ENCODE data around the gene BCAT1. TPM values are rescaled to one million over a fixed set of nuclear protein-coding genes. Genes with fewer than 3 reads are reported as not detected.
"Not testable (repeated sequence)": the region's sequence is repeated elsewhere in the genome, so short reads cannot be mapped to it uniquely, and the experiment has no call there.

The BCAT1 gene
- total RNA-seq, 6 experiments from 2014 or later, result 0.86 to 6.0 (median 2.7) TPM

DNA sequence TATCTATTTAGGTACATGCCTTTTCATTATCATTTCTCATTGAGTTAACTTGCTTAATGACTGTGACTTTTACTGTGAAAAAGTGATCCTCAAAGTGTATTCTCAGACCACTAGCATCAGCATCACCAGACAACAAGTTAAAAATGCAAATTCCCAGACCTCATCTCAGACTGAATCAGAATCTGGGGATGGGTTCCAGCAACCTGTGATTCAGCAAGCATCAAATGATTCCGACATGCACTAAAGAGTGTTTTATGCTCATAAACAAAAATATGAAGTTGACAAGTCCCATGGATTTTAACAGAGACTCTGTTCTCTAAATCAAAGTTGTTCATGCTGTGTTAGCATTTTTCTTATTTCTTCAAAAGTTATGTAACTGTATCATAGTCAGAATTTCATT is 130.6 kb downstream of the BCAT1 start:
- ATAC-seq (no peak), DNase-seq (no peak)
- no peaks in the 10 kb centered on the region for H3K27me3 ChIP-seq
- WGBS (ENCODE audit: insufficient coverage, low coverage, low lambda C conversion rate, missing lambda C conversion rate), result 73% methylated on average over 1 of the region's 1 CpG
- no peak for TF ChIP-seq POLR2A (IDR thresholded peaks at IDR 0.05)
- TF ChIP-seq, protein P1, sequence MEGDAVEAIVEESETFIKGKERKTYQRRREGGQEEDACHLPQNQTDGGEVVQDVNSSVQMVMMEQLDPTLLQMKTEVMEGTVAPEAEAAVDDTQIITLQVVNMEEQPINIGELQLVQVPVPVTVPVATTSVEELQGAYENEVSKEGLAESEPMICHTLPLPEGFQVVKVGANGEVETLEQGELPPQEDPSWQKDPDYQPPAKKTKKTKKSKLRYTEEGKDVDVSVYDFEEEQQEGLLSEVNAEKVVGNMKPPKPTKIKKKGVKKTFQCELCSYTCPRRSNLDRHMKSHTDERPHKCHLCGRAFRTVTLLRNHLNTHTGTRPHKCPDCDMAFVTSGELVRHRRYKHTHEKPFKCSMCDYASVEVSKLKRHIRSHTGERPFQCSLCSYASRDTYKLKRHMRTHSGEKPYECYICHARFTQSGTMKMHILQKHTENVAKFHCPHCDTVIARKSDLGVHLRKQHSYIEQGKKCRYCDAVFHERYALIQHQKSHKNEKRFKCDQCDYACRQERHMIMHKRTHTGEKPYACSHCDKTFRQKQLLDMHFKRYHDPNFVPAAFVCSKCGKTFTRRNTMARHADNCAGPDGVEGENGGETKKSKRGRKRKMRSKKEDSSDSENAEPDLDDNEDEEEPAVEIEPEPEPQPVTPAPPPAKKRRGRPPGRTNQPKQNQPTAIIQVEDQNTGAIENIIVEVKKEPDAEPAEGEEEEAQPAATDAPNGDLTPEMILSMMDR (IDR thresholded peaks at IDR 0.05), result no peak
- H3K4me1 ChIP-seq, result no peaks in the 10 kb centered on the region
- no peaks in the 10 kb centered on the region for H3K36me3 ChIP-seq
- intact Hi-C loops (cut with DNase I), result no loop called here
- H3K9me3 ChIP-seq, result no peaks in the 10 kb centered on the region
- H3K4me3 ChIP-seq, result no peak overlapping the region
- no peak overlapping the region for H3K27ac ChIP-seq

DNA sequence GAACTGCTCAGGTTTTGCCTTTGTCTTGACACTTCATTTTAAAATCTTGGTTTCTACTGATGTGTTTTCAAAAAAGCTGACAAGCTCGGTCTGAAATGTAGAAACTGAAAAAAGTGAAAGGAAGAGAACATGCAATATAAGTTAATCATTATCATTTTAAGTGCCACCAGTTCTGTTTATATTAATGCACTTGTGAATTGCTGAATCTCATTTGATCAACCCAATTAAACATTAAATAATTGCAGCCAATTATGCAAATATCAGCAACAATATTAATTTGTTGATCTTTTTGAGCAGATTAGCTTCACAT is 133.8 kb downstream of the BCAT1 start:
- TF ChIP-seq POLR2A (IDR thresholded peaks at IDR 0.05), result no peak
- TF ChIP-seq, protein P1 (IDR thresholded peaks at IDR 0.05), result no peak
- peak in 3 of 4 donors; percentile 31 to 49 (median 37) for ATAC-seq

DNA sequence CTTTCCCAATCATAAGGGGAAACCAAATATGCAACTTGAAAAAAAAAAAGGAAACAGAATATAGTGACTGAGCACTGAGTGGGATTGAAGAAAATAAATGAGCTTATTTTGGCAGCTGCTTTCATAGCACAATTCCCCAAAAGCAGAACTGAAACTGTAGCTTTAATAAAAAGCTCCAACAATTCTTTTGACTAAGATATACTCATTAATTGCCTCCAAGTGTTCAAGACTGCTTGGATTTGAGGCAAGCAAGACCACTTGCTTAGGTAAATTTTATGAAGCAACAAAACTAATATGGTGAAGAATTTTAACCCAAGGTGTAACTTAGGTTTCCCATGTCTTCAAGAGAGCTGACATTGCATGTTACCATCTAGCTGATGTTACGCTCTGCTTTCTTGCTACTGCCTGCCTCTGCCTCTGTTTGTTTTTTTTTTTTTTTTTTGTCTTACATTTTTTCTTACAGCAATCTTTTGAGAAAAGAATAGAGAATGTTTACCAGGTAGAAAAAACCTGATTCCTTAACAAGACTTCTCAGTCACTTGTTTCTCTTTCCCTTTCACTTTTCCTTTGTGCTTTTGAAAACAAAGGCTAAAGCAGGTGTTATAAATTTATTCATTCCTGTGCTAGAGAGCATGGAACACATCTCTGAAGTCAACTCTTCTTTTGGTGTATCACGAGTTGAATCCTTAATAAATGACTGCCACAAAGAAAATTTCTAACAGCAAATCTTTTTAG is 134.4 kb downstream of the BCAT1 start:
- intact Hi-C loops (cut with DNase I), result no loop called here
- peak; percentile 54 to 70 (median 60) for ATAC-seq
- whole genome bisulfite sequencing (ENCODE audit: insufficient coverage, low coverage, low lambda C conversion rate, missing lambda C conversion rate), result 8% methylated on average over 2 of the region's 2 CpGs
- Histone ChIP-seq H3K27ac (peak overlapping the region in 1 of 3 donors; percentile 23), H3K4me3 (peak overlapping the region; percentile 7 to 28 (median 28)), H3K36me3 (no peaks in the 10 kb centered on the region), H3K4me1 (no peaks in the 10 kb centered on the region), H3K27me3 (no peaks in the 10 kb centered on the region), H3K9me3 (no peaks in the 10 kb centered on the region)
- TF ChIP-seq, protein P1 (IDR thresholded peaks at IDR 0.05), result no peak
- TF ChIP-seq POLR2A (IDR thresholded peaks at IDR 0.05), result no peak
- no peak for DNase-seq

More for the DNA sequence above, 133.8 kb downstream of the BCAT1 start:
- intact Hi-C loops (cut with DNase I), result no loop called here
- Histone ChIP-seq H3K27me3 (no peaks in the 10 kb centered on the region), H3K4me3 (peak overlapping the region in 2 of 3 donors; percentile 28), H3K4me1 (no peaks in the 10 kb centered on the region), H3K27ac (peak overlapping the region in 1 of 3 donors; percentile 23), H3K36me3 (no peaks in the 10 kb centered on the region), H3K9me3 (no peaks in the 10 kb centered on the region)
- DNase-seq, result no peak
- 9% methylated on average over 1 of the region's 1 CpG for WGBS (ENCODE audit: insufficient coverage, low coverage, low lambda C conversion rate, missing lambda C conversion rate)

DNA sequence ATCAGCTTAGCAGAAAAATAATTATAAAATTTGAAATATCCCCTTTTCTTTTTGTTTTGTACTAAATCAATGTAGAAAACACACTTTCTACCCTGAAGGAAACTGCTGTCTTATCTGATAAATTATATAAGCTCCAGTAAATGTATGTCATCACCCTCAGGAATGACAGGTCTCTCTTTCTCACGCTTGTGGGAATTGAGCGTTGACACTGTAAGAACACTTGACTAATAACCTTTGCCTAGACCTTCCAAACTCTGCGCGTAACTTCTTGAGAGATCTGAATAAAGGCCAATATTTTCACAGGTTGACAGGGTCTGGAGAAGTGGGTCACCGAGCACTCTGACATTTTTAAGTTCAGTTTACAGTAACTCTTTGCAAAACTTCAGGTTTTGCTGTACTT is 138.5 kb downstream of the BCAT1 start:
- intact Hi-C loops (cut with DNase I), result no loop called here

DNA sequence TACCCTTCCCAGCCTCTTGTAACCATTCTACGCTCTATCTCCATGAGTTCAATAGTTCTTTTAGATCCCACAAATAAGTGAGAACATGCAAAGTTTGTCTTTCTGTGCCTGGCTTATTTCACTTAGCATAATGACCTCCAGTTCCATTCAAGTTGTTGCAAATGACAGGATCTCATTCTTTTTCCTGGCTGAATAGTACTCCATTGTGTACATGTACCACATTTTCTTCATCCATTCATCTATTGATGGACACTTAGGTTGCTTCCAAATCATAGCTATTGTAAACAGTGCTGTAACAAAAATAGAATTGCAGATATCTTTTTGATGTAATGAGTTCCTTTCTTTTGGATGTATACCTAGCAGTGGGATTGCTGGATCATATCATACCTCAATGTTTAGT is 139.6 kb downstream of the BCAT1 start:
- intact Hi-C loops (cut with DNase I); ATAC-seq; DNase-seq; H3K9me3 ChIP-seq; H3K4me1 ChIP-seq; H3K36me3 ChIP-seq; H3K27me3 ChIP-seq; H3K4me3 ChIP-seq; H3K27ac ChIP-seq: not testable (repeated sequence)
- 91% methylated on average over 1 of the region's 1 CpG for WGBS (ENCODE audit: insufficient coverage, low coverage, low lambda C conversion rate, missing lambda C conversion rate)

More for the DNA sequence above, 138.5 kb downstream of the BCAT1 start:
- H3K27ac ChIP-seq, result no peak overlapping the region
- no peaks in the 10 kb centered on the region for H3K27me3 ChIP-seq
- H3K4me1 ChIP-seq, result no peaks in the 10 kb centered on the region
- H3K4me3 ChIP-seq, result no peak overlapping the region
- ATAC-seq (no peak), DNase-seq (no peak)
- H3K36me3 ChIP-seq, result no peaks in the 10 kb centered on the region
- TF ChIP-seq, protein P1 (IDR thresholded peaks at IDR 0.05), result no peak
- no peak for TF ChIP-seq POLR2A (IDR thresholded peaks at IDR 0.05)
- WGBS (ENCODE audit: insufficient coverage, low coverage, low lambda C conversion rate, missing lambda C conversion rate), result 95% methylated on average over 5 of the region's 5 CpGs
- H3K9me3 ChIP-seq, result no peaks in the 10 kb centered on the region
